Stimulated activated CD8-positive, alpha-beta memory T cell treated with anti-CD3 and anti-CD28 coated beads, Interleukin-4, amount 100 ng/mL, for 48 hours (primary cell): ENCODE data around the gene TRIM9.
"Not testable (repeated sequence)": the region's sequence is repeated elsewhere in the genome, so short reads cannot be mapped to it uniquely, and the experiment has no call there.

Experiments
- DNase-seq: peaks from one replicate; pipeline ENCODE4 v3.0.0-alpha.2; 2020

The TRIM9 gene

DNA sequence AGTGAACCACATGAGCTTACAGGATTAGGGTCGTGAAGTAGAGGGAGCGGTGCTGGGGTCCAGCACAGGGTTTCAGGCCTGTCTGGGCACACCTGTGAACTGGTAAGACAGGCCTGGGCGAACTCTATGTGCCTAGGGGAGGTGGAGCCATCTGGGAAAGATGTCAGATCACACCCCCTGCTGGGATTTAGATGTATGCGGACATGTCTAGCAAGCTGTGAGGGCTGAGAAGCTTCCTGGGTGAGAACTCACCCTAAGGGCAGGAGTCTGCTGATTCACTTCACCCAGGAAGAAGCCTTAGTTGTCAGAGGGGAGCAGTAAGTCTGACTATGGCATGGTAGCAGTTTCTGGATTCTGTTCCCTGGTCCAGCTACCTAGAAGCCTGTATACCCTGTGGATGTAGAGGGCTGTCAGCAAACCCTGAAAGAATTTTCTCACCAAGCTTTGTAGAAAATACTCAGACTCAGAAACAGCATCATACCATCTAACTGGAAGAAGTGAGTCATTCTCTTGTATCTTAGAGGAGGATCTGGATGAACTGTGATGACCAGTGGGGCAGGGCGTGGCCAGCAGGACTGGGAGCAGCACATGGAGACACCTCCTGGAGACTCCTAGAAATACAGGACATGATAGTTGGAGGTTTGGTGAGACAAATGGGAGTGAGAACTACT, 139.4 kb downstream of the TRIM9 start:
- DNase-seq = peak; percentile 67

DNA sequence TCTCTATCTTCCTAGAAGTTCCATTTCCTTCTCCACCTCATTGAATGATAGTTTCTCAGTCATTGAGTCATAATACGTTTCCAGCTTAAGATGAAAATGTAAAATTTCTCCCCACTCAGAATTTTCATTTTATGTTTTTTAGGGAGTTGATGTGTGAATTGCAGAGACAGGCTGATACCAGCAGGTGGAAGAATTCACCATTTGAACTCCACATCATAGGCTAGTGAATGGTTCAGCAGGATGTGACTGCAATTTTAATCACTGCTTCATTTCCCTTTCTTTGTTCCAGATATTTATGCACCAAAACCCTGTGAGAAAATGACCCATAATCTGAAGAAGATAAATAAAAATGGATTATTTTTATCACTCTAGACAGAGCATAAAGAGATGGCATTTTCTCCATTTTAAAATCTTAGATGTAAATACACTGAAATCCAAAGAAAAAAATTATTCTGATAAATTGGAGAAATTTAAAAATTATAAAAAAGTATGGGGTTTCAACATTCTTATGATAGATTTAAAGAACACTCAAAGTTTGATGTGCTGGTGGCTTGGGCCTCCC, 140.0 kb downstream of the TRIM9 start:
- DNase-seq = no peak

DNA sequence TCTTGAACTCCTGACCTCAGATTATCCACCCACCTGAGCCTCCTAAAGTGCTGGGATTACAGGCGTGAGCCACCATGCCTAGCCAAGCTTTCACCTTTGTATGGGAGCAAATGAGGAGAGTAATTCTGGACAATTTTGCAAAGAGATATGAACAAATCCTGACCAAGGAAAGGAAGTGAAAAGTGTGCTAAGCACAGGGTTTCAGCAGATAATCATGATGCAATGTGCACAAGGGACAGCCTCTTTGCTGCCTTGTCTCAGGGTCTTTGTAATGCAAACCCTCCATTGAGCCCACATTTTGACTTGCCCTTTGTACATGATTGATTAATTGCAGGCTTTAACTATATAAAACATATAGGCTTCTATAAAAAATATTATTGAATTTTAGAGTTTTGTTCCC, 141.4 kb downstream of the TRIM9 start:
- DNase-seq = no peak

DNA sequence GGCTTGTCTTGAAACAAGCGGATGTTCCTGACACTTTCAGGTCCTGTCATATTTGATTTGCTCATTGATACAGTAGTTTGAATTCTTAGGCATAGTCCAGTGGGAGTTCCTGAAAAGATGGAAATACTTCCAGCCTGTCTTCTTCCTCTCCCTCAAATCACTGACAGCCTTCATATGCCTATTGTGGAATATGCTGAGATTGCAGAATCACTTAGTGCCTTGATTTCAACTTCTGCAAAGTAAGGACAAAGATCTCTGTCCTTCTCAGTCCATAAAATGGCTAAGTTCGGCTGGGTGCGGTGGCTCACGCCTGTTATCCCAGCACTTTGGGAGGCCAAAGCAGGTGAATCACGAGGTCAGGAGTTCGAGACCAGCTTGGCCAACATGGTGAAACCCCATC, 143.9 kb downstream of the TRIM9 start:
- DNase-seq = no peak

DNA sequence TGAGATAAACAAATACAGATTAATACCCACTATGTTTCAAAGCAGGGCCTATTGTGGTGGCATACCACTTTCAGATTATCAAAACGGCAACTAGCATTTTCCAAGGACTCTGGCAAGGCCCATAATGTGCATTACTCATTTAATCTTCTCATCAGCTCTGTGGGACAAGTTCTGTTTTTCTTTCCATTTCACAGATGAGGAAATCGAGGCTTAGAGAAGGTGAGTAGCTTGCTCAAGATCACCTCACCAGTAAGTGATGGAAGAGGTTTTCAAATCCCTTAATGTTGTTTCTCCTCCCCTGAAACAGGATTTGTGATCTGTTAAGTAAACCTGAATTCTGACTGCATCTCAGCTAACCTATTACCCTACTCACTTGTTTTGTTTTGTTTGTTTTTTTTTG, 146.7 kb downstream of the TRIM9 start:
- no peak for DNase-seq

DNA sequence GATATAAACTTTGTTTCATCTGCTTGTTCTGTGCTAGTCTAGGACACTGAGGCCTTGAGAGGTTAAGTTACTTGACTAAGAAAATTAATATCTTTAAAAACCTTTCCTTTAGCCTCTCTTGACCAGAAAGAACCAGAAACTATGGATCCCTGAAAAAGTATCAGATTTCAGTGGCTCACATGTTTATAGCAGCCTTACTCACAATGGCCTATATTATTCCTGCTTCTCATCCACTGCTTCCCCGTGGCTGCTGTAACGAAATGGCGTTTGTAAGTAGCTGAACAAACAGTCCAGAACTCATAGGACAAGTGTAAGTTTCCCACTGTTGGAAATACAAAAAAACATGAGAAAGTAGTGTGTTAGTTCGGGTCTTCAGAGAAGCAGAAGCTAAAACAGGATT, 147.5 kb downstream of the TRIM9 start:
- no peak for DNase-seq

DNA sequence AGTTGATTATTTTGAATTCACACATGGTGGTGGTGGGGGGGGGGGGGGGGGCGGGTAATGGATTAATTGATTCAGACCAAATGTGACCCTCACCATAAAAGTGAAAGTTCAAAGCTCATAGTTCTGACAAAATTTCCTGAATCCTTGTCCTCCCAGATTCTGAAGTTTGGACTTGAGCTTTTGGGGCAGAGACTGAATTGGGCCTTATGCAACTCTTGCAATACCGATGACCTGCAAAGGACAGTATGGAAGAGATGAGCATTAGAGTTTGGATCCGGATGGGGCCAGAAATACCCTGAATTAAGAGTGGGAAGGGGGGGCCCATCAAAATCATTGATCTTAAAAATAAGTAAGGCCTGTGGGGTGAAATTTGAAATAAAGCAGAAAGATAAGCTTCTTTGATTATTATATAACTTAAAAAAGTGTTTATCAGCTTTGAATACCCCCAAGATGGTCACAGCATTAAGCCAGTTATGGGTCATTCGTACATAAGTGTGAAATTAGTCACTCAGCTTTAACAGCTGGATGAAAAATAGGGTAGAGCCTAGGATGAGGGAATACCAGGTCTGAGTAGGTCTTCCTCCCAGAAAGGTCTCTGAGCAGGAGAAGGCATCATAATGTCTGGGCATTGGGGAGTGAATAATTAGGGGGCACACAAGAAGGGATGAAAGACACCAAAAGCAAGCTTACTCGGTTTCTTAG, 148.5 kb downstream of the TRIM9 start:
- DNase-seq = no peak

DNA sequence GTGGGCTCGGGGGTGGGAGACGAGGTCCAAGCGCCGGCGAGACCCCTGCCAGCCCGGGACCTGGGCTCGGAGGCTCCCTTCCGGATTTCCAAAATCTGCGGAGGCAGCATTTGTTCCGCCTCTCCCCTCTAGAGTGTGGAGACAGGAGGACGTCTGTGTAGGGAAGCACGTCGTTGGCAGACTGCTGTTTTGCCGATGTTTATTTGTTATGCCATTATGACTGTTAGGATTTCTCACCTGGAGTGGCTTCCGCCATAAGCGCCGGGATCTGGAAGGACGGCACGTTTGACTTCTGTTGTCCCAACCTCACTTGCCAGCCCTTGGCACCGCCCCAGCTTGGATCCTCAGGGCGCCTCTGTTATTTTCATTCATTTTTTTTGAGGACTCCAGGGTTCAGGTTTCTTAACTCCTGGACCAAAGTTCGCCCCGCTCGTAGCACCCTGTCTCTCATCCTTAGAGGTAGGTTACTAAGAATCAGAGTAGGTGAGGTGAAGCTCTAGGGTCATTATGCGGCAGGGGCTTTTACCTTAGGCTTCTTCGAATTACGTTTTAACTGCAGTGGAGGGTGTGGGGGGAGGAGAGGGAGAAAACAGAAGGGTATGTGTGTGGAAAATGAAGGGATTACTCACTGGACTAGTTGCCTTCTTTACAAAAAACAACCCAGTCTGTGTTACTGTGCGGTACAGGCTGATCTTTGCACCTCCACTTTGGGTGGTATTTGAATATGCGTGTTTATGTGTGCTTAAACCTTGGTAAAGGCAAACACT, 150.1 kb downstream of the TRIM9 start:
- peak; percentile 29 for DNase-seq

DNA sequence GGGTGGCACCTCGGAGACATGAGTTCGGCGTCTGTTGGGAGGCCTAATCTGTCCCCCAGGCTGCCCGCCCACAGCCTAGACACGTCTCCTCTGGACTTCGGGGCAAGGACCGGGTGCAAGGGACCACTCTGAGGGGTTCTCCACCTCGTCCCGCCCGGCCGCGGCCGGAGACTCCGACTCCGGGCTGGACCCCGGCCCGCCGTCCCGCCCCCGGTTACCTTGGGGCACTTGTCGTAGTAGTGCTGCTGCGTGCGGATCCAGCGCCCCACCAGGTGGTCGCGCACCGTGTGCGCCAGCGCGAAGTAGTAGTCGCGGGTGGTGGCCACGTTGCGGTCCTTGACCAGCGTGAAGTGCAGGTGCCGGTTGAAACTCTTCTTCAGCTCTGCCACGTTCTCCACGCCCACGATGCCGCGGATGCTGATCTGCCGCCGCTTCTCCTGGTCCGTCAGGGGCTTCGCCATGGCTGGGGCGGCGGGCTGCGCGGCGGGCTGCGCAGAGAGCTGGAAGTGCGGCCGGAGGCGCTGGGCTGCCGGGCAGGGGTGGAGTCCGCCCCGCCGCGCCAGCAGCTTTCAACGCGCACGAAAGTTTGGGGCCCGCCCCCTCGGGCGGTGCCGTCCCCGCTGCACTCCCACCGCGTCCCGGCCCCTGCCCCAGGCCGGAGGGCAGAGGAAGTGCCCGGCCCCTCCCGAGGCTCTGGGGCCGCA, 150.8 kb downstream of the TRIM9 start, which contains the start of gene PYGL:
Gene PYGL, minus strand, starts transcription at position 541 of the 704 bp plus-strand sequence. Its CDS starts 80 bp downstream, at position 461.
- DNase-seq = peak; percentile 50

DNA sequence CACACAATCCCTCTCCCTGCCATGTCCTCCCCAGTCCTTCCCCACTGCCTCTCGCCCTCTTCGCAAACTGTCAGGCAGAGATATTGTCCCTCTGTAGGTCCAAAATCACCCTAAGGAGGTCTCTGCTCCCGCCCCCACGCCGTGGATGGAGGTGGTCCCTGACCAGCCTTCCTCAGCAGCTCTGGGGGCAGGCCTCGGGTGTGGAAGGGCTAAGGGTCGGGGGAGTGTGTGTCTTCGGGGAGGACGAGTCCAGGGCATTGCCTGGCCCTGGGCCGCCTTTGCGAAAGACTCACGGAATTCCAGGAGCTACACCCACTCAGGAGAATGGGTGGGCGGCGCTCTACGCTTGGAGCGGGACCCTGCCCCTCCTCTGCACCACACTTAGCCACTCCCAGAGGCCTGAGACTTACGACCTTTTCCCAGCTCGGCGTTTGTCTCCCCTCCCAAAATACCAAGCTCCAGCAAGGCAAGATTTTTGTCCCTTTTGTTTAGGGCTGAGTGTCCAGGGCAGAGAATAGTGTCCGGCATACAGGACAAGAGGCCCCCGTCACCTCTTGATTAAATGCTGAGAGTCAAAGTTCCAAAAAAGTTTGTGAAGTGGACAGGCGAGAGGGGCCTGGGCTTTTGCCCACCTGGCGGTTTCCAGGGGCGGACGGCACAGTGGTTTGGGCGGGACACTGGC, 151.5 kb downstream of the TRIM9 start:
- no peak for DNase-seq

DNA sequence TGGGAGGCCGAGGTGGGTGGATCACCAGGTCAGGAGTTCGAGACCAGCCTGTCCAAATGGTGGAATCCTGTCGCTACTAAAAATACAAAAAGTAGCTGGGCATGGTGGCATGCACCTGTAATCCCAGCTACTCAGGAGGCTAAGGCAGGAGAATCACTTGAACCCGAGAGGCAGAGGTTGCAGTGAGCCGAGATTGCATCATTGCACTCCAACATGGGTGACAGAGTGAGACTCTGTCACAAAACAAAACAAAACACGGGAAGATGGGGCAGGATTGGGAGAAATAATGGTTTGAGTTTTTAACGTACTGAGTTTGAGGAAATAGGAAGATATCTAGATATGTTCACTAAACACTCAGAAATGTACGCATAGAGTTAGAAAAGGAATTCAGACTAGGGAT, 153.3 kb downstream of the TRIM9 start:
- not testable (repeated sequence) for DNase-seq

DNA sequence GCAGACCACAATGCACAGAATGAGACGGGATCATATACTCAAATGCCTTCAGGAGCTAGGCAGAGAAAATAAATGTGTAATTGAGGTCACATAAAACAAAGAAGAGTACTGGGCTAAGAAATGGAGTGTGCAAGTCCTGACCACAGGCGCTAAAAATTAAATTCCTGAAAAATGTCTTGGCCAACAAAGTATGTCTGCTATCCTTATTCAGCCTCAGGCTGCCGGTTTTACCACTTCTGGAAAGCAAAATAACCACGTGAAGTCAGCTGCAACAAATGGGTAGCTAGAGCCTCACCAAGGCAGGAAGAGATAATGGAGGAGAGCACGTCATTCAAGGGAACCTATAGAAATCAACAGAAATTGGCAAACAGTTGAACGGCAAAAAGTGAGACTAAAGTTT, 153.8 kb downstream of the TRIM9 start:
- DNase-seq = no peak

DNA sequence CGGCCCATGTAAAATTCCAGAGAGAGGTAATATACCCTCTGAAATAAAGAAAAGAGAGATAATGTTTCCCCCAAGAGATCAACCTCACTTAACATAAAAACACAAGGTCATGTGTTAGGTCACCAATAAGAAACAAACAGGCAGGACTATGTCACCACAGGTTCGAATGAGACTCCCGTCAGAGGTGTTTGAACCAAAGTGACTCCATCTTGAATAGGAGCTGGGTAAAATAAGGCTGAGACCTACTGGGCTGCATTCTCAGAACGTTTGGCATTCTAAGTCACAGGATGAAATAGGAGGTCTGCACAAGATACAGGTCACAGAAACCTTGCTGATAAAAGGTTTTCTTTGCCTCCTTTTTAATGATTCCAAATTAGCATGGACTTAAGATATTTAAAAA, 157.1 kb downstream of the TRIM9 start:
- DNase-seq = no peak

DNA sequence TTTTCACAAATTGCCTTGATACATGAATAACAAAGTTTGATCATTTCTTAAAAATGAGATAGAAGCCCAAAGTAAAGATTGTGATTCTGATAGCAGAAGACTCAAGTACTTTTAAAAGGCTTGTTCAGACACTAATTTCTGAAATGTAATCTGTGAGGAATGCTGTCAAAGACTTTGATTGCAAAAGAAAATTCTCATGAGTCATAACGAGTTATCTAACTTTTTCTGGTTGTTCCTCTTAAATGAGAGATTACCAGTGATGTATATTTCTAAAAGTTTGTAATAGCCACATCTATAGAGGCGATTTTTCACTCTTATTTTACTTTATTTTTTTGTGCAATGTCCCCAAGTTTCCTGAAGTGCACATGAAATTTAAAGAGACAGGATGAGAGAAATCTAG, 157.6 kb downstream of the TRIM9 start:
- DNase-seq = no peak

DNA sequence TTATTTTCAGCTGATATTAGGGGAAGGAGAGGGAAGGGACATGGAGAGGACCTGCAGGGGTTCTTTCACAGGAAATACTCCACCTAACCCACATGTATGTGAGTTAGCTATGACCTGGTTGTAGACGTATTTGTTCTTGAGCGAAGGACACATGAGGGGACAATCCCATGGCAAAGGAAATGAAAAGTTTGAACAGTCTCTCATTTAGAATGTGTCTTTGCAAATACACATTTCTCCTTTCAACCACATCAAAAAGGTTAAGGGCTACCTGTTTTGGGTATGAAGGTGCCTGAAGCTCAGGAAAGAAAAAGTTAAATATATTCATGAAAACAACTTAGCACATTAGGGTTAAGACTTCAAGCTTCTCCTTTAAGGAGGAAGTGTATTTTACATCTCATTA, 158.0 kb downstream of the TRIM9 start:
- no peak for DNase-seq

DNA sequence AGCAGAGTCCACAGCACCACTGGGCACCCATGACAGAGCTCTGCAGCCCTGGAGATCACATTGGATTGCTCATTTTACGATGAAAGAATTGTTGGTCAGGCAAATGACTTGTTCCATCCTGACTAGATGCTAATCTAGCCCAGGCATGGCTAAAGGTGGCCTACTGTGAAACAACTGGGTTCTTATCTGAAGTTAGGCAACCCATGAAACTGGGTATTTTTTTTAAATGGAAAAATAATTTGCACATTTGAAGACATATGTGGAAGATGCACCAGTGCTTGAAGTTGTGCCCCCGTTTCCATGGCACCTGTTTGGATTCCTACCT, 158.9 kb downstream of the TRIM9 start:
- DNase-seq = no peak

DNA sequence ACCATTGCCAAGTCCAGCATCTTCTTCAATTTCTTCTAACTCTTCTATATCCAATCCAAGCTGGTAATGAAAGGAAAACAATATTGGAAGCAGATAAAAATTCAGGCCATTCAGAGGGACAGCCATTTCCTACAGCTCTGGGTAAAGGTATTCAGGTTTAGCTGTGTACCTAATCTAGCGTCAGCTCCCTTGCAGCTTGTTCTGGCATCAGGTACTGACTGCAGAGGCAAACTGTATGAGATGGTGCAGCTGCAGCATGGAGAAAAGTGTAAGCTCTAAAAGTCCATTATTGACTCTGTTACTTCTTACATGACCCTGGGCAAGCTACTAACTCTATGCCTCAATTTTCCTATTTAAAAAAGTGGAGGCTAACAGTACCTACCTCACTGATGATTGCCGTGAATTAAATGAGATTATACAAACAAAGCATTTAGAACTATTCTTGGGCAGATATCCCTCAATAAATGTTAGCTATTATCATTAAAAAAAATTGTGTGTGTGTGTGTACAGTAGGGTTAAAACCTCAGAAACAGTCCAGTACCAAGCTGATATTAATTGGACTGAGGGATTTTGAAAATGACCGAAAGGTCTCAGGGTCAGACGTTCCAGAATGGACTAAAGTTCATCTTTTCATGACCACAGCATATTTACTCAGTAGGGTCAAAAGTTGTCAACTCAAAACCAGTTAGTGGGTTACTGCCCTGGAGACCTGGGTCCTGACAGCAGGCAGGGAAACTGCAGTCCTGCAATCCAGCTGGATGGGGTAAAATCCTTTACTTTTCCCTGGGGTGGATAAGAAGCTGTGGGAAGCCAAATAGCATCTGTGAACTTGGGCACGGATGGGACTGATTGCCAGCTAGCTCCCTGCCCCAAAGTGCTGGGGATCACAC, 159.5 kb downstream of the TRIM9 start:
- DNase-seq = no peak

DNA sequence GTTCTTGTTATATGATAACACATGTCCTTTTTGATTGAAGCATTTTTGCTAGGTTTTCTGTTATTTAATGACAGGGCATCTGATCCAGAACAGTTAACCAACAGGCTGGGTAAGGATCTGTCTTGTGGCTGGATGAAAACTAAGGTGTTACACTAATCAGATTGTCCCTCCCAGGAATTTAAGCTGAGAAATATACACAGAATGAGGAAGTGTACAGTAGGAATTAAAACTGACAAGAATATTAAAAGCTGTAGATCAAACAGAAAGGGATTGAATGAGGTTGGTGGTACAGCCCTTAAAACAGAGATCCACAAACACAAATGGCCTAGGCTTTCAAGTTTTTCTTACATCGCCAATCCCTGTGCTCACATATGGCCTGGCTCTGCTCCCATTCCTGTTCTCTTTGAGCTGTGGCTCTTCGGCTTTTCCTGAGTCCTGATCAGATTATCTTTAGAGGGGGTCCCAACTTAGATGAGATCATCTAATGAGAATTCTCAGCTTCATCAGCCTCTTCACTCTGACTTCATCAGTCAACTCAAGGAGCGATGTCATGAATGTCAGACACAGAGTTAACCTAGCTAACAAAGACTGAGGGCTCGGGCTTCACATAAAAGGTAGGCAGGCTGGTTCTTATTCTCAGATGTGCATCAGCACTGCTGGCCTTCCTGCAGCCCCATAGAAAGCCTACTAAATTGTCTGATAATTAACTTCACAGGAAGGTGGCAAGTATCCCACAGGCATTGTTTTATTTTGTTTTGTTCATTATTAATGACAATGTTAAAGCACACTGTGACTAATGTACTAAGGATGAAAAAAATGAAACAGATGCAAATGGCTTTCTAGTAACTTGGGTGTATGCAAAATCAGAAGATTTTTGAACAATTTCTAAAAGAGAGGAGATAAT, 162.1 kb downstream of the TRIM9 start:
- no peak for DNase-seq

DNA sequence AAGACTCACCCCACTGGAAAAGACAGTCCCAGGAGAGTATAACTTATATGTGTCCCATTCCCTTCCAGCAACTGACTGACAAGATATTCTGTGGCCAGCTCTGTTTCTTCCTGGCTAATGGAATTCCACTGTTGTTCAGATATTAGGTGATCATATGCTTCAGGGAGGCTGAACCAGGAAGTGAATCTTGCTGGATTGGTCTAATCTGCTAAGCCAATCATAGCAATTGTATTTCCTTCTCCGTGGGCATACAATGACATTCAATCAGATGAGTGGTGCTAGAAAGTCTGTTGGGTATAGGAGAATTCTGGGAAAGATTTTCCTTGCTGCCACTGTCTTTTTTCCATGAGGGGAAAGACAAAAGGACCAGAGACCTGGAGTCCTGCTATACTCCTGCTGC, 162.7 kb downstream of the TRIM9 start:
- no peak for DNase-seq

DNA sequence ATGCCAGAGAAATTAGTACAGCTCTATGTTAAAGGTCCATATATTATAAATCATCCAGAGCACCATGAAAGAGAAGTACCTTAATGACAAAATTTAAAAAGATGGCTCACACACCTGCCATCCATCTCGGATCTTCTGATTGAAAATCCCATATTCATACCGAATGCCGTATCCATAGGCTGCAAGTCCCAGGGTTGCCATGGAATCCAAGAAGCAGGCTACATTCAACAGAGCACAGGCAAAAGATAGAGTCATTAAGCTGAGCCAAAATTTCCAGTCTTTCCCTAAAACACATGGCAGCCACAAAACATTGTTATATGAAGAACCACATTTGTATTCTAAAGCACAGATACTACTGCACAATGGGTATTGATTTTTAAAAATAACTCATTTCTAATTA, 163.3 kb downstream of the TRIM9 start:
- DNase-seq = no peak
